Measurements from ENCODE around the gene TCL1B.

DNA sequence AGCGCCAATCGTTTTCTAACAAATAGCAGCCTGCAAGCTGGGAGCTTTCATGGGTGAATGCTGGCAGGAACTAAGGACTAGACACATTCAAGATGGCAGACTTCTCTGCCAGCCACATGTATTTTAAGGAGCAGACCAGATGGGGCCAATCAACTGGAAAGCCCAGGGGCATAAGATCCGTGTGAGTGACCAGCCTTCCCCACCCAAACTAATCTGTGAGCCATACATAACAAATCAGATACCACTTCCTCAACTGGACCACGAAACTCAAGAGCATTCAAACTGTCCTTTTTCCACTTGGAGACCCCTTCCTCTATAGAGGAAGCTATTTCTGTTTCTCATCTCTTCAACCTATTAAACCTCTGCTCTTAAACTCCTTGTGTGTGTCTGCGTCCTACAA is 9.7 kb downstream of the TCL1B start:
- TF ChIP-seq GATA2 (IDR thresholded peaks at IDR 0.05; ENCODE audit: insufficient read depth, insufficient read length, low read depth, low read length) (no peak), POLR2A (IDR thresholded peaks at IDR 0.05; ENCODE audit: low read depth, low read length) (no peak), POLR2AphosphoS5 (IDR thresholded peaks at IDR 0.05; ENCODE audit: insufficient read depth, low read depth, low read length) (no peak), EZH2 (IDR thresholded peaks at IDR 0.05; ENCODE audit: borderline replicate concordance, low read depth, low read length, severe bottlenecking) (no peak), FOS (IDR thresholded peaks at IDR 0.05; ENCODE audit: borderline replicate concordance, insufficient read depth, low read length) (no peak), JUN (IDR thresholded peaks at IDR 0.05; ENCODE audit: borderline replicate concordance, insufficient read depth, insufficient read length, low read depth) (no peak), MYC (IDR thresholded peaks at IDR 0.05; ENCODE audit: low read depth, low read length) (no peak)
- TF ChIP-seq, protein P1, sequence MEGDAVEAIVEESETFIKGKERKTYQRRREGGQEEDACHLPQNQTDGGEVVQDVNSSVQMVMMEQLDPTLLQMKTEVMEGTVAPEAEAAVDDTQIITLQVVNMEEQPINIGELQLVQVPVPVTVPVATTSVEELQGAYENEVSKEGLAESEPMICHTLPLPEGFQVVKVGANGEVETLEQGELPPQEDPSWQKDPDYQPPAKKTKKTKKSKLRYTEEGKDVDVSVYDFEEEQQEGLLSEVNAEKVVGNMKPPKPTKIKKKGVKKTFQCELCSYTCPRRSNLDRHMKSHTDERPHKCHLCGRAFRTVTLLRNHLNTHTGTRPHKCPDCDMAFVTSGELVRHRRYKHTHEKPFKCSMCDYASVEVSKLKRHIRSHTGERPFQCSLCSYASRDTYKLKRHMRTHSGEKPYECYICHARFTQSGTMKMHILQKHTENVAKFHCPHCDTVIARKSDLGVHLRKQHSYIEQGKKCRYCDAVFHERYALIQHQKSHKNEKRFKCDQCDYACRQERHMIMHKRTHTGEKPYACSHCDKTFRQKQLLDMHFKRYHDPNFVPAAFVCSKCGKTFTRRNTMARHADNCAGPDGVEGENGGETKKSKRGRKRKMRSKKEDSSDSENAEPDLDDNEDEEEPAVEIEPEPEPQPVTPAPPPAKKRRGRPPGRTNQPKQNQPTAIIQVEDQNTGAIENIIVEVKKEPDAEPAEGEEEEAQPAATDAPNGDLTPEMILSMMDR (IDR thresholded peaks at IDR 0.05; ENCODE audit: extremely low read depth in 1 of 2, insufficient read depth in 1 of 2, low read depth in 1 of 2, low read length in 2 of 2), result no peak
- TF ChIP-seq, protein P2, sequence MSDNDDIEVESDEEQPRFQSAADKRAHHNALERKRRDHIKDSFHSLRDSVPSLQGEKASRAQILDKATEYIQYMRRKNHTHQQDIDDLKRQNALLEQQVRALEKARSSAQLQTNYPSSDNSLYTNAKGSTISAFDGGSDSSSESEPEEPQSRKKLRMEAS (IDR thresholded peaks at IDR 0.05; ENCODE audit: insufficient read depth, insufficient read length), result no peak

All from endothelial cell of umbilical vein (primary cell).